GM19240 (cell line): ENCODE measurements around the gene KLF11.
A peak's percentile ranks its signal among the peaks of the same experiment; 100 is the strongest.
"Not testable (repeated sequence)": the region's sequence is repeated elsewhere in the genome, so short reads cannot be mapped to it uniquely, and the experiment has no call there.

ENCODE experiments used
- DNase-seq: peaks from one replicate; pipeline ENCODE4 v3.0.0; 2011; ENCODE audit warnings: low spot score; ENCODE audit not compliant: insufficient read length

KLF11 gene

GRCh38 chr2:10083692-10084211 lies 40.4 kb downstream of the KLF11 start:
- DNase-seq: no peak

GRCh38 chr2:10084223-10084865 lies 41.0 kb downstream of the KLF11 start:
- DNase-seq: no peak

- no peak for DNase-seq
Measured at GRCh38 chr2:10085043-10085667, 41.8 kb downstream of the KLF11 start.

GRCh38 chr2:10085668-10086059 lies 42.3 kb downstream of the KLF11 start:
- DNase-seq: no peak

DNA sequence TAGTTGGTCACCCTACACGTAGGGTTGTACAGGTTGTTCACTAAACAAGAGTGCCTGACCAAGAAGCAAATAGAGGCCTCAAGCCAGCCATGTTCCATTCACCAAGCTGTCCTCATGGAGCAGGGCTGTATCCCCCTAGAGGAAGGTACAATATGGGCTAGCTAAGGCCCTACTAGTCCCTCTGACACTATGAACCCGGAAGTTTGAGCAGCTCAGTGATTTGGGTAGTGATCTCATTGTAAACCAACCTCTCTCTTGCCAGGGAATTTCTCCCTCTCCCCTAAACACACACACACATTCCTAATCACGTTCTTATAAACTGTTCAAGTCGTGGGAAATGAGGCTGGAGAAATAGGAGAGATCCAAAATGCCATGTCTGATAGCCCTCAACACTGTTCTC lies 43.6 kb downstream of the KLF11 start:
- no peak for DNase-seq

- no peak for DNase-seq
Measured at GRCh38 chr2:10087360-10087759, 44.0 kb downstream of the KLF11 start.

- DNase-seq: no peak
Measured at GRCh38 chr2:10089565-10090190, 46.3 kb downstream of the KLF11 start.

DNA sequence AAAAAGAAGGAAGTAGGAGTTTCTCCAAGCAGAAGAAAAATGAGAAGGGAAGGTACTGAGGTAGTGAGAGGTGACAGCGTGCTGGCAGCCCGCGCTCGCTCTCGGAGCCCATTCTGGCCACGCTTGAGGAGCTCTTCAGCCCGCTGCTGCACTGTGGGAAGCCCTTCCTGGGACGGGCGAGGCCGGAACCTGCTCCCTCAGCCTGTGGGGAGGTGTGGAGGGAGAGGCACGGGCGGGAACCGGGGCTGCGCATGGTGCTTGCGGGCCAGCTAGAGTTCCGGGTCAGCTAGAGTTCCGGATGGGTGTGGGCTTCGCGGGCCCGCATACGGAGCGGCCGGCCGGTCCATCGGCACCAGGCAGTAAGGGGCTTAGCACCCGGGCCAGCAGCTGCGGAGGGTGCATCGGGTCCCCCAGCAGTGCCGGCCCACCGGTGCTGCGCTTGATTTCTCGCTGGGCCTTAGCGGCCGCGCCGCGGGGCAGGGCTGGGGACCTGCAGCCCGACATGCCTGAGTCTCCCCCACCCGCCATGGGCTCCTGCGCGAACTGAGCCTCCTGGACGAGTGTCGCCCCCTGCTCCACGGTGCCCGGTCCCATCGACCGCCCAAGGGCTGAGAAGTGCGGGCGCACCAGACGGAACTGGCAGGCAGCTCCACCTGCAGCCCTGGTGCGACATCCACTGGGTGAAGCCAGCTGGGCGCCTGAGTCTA lies 48.0 kb downstream of the KLF11 start:
- DNase-seq: no peak

GRCh38 chr2:10091889-10092244 lies 48.5 kb downstream of the KLF11 start:
- not testable (repeated sequence) for DNase-seq

DNA sequence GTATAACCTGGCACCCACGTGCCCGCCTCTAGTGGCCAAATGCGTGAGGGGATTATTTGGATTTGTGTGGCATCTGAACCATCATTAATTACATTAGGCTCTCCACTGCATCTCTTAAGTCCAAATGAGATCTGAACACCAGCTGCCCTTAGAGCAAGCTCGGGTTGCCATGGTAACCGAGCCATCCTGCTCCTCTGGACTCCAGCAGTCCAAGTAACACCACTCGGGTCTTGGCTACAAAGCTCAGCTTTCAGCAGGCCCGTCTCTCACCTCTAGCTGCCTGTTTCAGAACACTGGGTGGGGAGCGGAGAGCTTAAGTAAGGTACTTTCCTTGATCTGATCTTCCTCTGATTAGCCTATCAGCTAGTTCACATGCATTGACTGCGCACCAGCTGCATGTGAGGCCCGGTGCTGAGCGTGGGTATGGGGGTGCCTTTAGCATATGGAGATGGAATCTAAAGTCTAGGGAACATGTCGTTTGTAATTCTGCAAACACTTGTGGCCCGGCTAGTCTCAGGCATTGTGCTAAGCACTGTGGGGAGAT lies 51.0 kb downstream of the KLF11 start:
- no peak for DNase-seq

GRCh38 chr2:10095175-10095574 lies 51.8 kb downstream of the KLF11 start:
- DNase-seq: no peak

- no peak for DNase-seq
Measured at GRCh38 chr2:10096641-10097040, 53.3 kb downstream of the KLF11 start.

DNA sequence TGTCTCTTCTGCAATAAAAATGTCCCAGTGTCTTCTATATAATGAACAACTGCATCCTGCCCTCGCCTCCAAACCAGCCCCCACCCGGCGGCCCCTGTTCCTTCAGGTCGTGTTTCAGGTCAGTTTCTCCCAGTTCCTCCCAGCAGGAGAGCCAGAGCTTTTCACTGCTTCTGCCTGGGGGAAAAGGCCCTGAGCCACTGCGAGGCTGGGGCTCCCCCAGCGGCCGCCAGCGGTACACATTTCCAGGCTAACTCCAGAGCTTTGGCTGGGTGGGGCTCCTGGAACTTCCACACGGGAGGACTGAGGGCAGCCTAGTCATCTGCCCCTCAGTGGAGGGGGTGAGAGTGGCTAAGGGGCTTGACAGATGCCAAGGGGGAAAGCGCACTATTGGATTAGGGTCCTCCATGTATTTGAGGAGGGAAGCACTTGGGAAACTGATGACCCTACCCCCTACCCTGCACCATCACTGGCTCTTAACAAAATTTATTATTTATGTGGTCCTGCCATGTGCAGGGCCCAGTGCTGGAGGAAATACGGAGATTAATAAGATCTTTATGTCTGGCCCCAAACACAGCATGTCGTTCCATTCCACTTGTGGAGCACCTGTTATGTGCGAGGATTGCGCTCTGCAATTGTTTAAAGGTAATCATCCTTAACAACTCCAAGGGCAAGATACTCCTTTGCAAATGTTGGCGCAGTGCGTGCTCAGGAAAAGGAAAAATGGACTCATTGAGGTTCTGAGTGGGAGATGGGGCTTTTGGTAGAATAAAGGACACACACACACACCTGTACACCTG lies 54.2 kb downstream of the KLF11 start:
- DNase-seq: peak; percentile 55

DNA sequence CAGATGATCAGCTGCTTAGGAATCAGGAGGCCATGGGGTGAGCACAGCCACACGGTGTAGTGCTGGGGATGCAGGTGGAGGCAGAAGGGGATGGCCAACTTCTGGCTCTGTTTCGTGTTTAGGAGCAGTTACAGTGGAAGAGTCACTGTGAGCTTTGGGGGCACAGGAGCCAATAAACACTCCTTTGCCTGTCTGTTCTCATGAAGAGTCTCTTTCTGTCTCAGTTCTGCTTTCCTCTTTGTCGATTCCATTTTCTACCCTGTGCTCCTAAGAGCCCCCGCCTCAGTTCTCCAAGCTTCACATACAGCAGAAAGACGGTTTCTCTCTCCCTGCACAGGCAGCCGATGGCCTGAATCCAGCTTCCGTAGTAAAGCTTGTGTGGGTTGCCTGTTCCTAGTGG lies 58.1 kb downstream of the KLF11 start:
- no peak for DNase-seq

- no peak for DNase-seq
Measured at GRCh38 chr2:10103179-10103578, 59.8 kb downstream of the KLF11 start.
